ENCODE results near the gene TJP2.

The TJP2 gene

DNA sequence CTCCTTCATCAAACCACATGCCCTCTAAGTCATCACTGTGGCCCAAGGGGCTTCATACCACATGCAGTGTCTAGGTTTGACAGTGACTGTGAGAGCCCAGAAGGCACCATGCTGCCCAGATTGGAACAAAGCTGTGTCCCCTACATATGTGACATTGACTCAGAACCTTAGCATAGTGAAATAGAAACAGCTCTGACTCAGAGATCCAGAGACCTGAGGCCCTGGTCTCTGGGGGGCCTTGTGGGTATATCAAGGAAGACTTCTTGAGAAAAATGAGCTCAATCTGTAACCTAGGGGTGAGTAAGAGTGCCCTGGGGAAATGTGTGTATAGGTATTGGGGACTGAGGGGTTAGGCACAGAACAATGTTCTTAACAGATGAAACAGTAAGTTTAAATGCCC, 143.8 kb downstream of the TJP2 start (continued):
- TF ChIP-seq, protein P1, sequence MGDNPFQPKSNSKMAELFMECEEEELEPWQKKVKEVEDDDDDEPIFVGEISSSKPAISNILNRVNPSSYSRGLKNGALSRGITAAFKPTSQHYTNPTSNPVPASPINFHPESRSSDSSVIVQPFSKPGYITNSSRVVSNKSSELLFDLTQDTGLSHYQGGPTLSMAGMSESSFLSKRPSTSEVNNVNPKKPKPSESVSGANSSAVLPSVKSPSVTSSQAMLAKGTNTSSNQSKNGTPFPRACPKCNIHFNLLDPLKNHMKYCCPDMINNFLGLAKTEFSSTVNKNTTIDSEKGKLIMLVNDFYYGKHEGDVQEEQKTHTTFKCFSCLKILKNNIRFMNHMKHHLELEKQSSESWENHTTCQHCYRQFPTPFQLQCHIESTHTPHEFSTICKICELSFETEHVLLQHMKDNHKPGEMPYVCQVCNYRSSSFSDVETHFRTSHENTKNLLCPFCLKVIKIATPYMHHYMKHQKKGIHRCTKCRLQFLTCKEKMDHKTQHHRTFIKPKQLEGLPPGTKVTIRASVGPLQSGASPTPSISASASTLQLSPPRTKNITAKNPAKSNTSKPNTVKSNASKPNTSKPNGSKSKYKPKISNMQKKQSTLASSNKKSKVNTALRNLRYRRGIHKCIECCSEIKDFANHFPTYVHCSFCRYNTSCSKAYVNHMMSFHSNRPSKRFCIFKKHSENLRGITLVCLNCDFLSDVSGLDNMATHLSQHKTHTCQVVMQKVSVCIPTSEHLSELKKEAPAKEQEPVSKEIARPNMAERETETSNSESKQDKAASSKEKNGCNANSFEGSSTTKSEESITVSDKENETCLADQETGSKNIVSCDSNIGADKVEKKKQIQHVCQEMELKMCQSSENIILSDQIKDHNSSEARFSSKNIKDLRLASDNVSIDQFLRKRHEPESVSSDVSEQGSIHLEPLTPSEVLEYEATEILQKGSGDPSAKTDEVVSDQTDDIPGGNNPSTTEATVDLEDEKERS (tag by site-specific recombination; IDR thresholded peaks at IDR 0.05): no peak
- TF ChIP-seq ZNF629 (tag by site-specific recombination; IDR thresholded peaks at IDR 0.05) (no peak), KLF8 (tag by site-specific recombination; IDR thresholded peaks at IDR 0.05) (no peak), KLF17 (tag by site-specific recombination; IDR thresholded peaks at IDR 0.05) (no peak), ZNF514 (tag by site-specific recombination; IDR thresholded peaks at IDR 0.05) (no peak)
- TF ChIP-seq, protein P2, sequence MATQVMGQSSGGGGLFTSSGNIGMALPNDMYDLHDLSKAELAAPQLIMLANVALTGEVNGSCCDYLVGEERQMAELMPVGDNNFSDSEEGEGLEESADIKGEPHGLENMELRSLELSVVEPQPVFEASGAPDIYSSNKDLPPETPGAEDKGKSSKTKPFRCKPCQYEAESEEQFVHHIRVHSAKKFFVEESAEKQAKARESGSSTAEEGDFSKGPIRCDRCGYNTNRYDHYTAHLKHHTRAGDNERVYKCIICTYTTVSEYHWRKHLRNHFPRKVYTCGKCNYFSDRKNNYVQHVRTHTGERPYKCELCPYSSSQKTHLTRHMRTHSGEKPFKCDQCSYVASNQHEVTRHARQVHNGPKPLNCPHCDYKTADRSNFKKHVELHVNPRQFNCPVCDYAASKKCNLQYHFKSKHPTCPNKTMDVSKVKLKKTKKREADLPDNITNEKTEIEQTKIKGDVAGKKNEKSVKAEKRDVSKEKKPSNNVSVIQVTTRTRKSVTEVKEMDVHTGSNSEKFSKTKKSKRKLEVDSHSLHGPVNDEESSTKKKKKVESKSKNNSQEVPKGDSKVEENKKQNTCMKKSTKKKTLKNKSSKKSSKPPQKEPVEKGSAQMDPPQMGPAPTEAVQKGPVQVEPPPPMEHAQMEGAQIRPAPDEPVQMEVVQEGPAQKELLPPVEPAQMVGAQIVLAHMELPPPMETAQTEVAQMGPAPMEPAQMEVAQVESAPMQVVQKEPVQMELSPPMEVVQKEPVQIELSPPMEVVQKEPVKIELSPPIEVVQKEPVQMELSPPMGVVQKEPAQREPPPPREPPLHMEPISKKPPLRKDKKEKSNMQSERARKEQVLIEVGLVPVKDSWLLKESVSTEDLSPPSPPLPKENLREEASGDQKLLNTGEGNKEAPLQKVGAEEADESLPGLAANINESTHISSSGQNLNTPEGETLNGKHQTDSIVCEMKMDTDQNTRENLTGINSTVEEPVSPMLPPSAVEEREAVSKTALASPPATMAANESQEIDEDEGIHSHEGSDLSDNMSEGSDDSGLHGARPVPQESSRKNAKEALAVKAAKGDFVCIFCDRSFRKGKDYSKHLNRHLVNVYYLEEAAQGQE (tag by site-specific recombination; IDR thresholded peaks at IDR 0.05): no peak
- TF ChIP-seq, protein P3, sequence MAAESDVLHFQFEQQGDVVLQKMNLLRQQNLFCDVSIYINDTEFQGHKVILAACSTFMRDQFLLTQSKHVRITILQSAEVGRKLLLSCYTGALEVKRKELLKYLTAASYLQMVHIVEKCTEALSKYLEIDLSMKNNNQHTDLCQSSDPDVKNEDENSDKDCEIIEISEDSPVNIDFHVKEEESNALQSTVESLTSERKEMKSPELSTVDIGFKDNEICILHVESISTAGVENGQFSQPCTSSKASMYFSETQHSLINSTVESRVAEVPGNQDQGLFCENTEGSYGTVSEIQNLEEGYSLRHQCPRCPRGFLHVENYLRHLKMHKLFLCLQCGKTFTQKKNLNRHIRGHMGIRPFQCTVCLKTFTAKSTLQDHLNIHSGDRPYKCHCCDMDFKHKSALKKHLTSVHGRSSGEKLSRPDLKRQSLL (tag by site-specific recombination; IDR thresholded peaks at IDR 0.05): no peak

GRCh38 chr9:69319324-69320025, 145.4 kb downstream of the TJP2 start:
- POLR2A ChIA-PET: no interaction called here
- Histone ChIP-seq H3K27ac (ENCODE audit: extremely low read depth, low read depth, low read length) (no peak overlapping the region), H3K4me1 (ENCODE audit: control insufficient read depth, insufficient read depth, low read length) (no peaks in the 10 kb centered on the region), H3K36me3 (ENCODE audit: control insufficient read depth in 2 of 2, insufficient read depth in 1 of 2, low read length in 2 of 2) (no peaks in the 10 kb centered on the region), H3K9me3 (ENCODE audit: control insufficient read depth, insufficient read depth, low read depth, low read length) (no peaks in the 10 kb centered on the region), H3K4me3 (ENCODE audit: low read depth, low read length) (no peak overlapping the region)
- CTCF ChIA-PET: interaction anchor here (0.7 to 0.9 kb wide), 2 partner anchors 138 to 283 kb away, joined by 4 to 5 read pairs; no protein-coding TSS in a partner anchor
- TF ChIP-seq PRDM2 (tag by site-specific recombination; IDR thresholded peaks at IDR 0.05; ENCODE audit: borderline replicate concordance): no peak
- no peak for TF ChIP-seq TSHZ1 (tag by site-specific recombination; IDR thresholded peaks at IDR 0.05; ENCODE audit: borderline replicate concordance)
- TF ChIP-seq ZSCAN18 (tag by site-specific recombination; IDR thresholded peaks at IDR 0.05): no peak
- TF ChIP-seq ZNF266 (tag by site-specific recombination; IDR thresholded peaks at IDR 0.05; ENCODE audit: low read depth): no peak
